ENCODE results near the gene RAB22A.

Gene RAB22A

DNA sequence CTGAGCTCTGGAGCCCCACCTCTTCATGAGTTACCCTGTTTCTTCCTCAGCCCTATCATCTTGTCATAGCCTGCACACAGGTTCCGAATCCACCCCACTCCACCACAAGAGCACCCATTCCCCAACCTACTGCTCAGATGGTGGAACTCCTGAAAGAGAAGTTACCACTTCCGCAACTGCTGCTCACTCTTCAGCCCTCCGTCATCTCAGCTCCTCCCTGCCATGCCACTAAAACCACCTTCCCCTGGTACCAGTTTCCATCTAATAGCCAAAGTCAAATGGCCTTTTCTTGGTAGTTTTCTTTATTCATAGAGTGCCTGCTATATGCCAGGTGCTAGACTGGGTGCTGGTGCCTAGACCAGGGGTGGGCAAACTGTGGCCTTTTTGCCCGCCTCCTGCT is 3.9 kb downstream of the RAB22A start:
- Histone ChIP-seq H3K27me3 (ENCODE audit: control insufficient read depth in 5 of 5, insufficient read depth in 4 of 5, low read length in 5 of 5) (no peaks in the 10 kb centered on the region), H3K9me3 (ENCODE audit: control insufficient read depth in 5 of 5, low read length in 5 of 5) (no peaks in the 10 kb centered on the region), H3K4me1 (ENCODE audit: control insufficient read depth in 5 of 5, insufficient read depth in 5 of 5, low read length in 5 of 5) (peaks cover 4 to 20% (median 18%) of the 10 kb centered on the region in 5 donors), H3K36me3 (ENCODE audit: control insufficient read depth in 5 of 5, insufficient read depth in 5 of 5, low read length in 5 of 5) (peaks cover 0 to 39% (median 36%) of the 10 kb centered on the region in 5 donors), H3K4me3 (ENCODE audit: low read depth in 1 of 5, low read length in 5 of 5) (no peak overlapping the region), H3K9ac (ENCODE audit: low read length in 5 of 5) (no peak overlapping the region), H3K27ac (ENCODE audit: low read depth, low read length) (no peak overlapping the region)

DNA sequence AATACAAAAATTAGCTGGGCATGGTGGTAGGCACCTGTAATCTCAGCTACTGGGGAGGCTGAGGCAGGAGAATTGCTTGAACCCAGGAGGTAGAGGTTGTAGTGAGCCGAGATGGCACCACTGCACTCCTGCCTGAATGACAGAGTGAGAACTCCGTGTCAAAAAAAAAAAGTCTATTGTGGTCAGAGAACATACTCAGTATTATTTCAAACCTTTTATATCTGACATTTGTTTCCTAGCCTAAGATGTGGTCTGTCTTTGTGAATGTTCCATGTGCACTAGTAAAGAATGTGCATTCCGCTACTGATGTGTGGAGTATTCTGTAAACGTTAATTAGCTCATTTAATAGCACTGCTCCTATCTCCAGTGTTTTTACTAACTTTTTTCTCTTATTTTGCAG is 11.7 kb downstream of the RAB22A start:
- Histone ChIP-seq H3K27ac (ENCODE audit: low read depth, low read length) (no peak overlapping the region), H3K36me3 (ENCODE audit: control insufficient read depth in 5 of 5, insufficient read depth in 5 of 5, low read length in 5 of 5) (peaks cover 6 to 10% (median 7%) of the 10 kb centered on the region in 5 donors), H3K9ac (ENCODE audit: low read length in 5 of 5) (no peak overlapping the region), H3K27me3 (ENCODE audit: control insufficient read depth in 5 of 5, insufficient read depth in 4 of 5, low read length in 5 of 5) (no peaks in the 10 kb centered on the region), H3K9me3 (ENCODE audit: control insufficient read depth in 5 of 5, low read length in 5 of 5) (no peaks in the 10 kb centered on the region), H3K4me1 (ENCODE audit: control insufficient read depth in 5 of 5, insufficient read depth in 5 of 5, low read length in 5 of 5) (peaks cover 0 to 7% (median 0%) of the 10 kb centered on the region in 5 donors), H3K4me3 (ENCODE audit: low read depth in 1 of 5, low read length in 5 of 5) (no peak overlapping the region)

DNA sequence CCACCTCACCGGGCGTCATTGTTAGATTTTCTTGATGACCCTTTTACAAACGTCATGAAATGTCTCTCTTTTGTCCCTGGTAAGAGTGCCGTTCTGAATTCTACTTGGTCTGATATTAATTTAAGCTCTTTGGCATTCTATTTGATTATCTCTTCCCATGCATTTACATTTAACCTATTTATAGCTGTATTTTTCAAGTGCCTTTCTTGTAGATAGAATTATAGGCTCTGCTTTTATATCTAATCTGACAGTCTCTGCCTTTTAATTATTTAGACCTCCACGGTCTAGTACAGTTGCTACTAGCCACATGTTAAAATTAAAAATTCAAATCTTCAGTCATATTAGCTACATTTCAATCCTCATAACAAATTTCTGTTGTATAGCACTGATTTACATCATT is 12.6 kb downstream of the RAB22A start:
- Histone ChIP-seq H3K36me3 (ENCODE audit: control insufficient read depth in 5 of 5, insufficient read depth in 5 of 5, low read length in 5 of 5) (peaks cover 0 to 6% (median 0%) of the 10 kb centered on the region in 5 donors), H3K27me3 (ENCODE audit: control insufficient read depth in 5 of 5, insufficient read depth in 4 of 5, low read length in 5 of 5) (no peaks in the 10 kb centered on the region), H3K9ac (ENCODE audit: low read length in 5 of 5) (no peak overlapping the region), H3K9me3 (ENCODE audit: control insufficient read depth in 5 of 5, low read length in 5 of 5) (no peaks in the 10 kb centered on the region), H3K27ac (ENCODE audit: low read depth, low read length) (no peak overlapping the region), H3K4me1 (ENCODE audit: control insufficient read depth in 5 of 5, insufficient read depth in 5 of 5, low read length in 5 of 5) (peaks cover 0 to 7% (median under 1%) of the 10 kb centered on the region in 5 donors), H3K4me3 (ENCODE audit: low read depth in 1 of 5, low read length in 5 of 5) (no peak overlapping the region)

DNA sequence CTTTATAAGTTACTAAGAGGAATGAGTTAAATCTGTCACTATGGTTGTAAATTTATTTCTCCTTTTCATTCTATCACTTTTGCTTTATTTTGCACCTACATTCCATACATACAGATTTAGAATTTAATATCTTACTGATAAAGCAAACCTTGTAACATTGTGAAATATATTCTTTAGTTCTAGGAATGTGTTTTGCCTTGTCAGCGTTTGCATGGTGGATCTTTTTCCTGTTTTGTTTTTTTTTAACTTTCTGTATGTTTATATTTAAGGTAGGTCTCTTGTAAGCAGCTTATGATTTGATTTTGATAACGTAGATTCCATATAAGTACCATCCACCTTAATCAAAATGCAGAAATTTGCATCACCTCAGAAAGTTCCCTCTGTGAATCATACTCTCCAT is 16.4 kb downstream of the RAB22A start:
- Histone ChIP-seq H3K36me3 (ENCODE audit: control insufficient read depth in 5 of 5, insufficient read depth in 5 of 5, low read length in 5 of 5) (no peaks in the 10 kb centered on the region), H3K27ac (ENCODE audit: low read depth, low read length) (no peak overlapping the region), H3K9ac (ENCODE audit: low read length in 5 of 5) (no peak overlapping the region), H3K4me3 (ENCODE audit: low read depth in 1 of 5, low read length in 5 of 5) (no peak overlapping the region), H3K27me3 (ENCODE audit: control insufficient read depth in 5 of 5, insufficient read depth in 4 of 5, low read length in 5 of 5) (no peaks in the 10 kb centered on the region), H3K4me1 (ENCODE audit: control insufficient read depth in 5 of 5, insufficient read depth in 5 of 5, low read length in 5 of 5) (peaks cover 0 to 13% (median 9%) of the 10 kb centered on the region in 5 donors), H3K9me3 (ENCODE audit: control insufficient read depth in 5 of 5, low read length in 5 of 5) (peaks cover 0 to 3% (median 0%) of the 10 kb centered on the region in 5 donors)

DNA sequence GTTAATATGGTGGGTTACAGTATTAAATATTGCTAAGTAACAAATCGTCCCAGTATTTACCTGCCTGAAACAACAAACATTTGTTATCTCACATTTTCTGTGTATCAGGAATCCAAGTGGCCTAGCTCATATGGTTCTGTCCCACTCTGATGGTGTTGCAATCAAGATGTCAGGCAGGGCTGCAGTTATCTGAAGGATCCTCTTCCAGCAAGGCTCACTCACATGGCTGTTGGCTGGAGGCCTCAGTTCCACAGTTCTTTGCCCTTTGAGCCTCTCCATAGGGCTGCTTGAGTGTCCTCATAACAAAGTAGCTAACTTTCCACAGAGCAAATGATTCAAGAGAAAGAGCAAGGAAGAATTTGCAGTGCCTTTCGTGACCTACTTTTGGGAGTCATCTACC is 17.7 kb downstream of the RAB22A start:
- no peak overlapping the region for H3K9ac ChIP-seq (ENCODE audit: low read length in 5 of 5)
- no peak overlapping the region for H3K4me3 ChIP-seq (ENCODE audit: low read depth in 1 of 5, low read length in 5 of 5)
- peaks cover 0 to 3% (median 0%) of the 10 kb centered on the region in 5 donors for H3K9me3 ChIP-seq (ENCODE audit: control insufficient read depth in 5 of 5, low read length in 5 of 5)
- peaks cover 0 to 16% (median 11%) of the 10 kb centered on the region in 5 donors for H3K4me1 ChIP-seq (ENCODE audit: control insufficient read depth in 5 of 5, insufficient read depth in 5 of 5, low read length in 5 of 5)
- no peak overlapping the region for H3K27ac ChIP-seq (ENCODE audit: low read depth, low read length)
- no peaks in the 10 kb centered on the region for H3K27me3 ChIP-seq (ENCODE audit: control insufficient read depth in 5 of 5, insufficient read depth in 4 of 5, low read length in 5 of 5)
- H3K36me3 ChIP-seq (ENCODE audit: control insufficient read depth in 5 of 5, insufficient read depth in 5 of 5, low read length in 5 of 5): peaks cover 0 to 5% (median 0%) of the 10 kb centered on the region in 5 donors

DNA sequence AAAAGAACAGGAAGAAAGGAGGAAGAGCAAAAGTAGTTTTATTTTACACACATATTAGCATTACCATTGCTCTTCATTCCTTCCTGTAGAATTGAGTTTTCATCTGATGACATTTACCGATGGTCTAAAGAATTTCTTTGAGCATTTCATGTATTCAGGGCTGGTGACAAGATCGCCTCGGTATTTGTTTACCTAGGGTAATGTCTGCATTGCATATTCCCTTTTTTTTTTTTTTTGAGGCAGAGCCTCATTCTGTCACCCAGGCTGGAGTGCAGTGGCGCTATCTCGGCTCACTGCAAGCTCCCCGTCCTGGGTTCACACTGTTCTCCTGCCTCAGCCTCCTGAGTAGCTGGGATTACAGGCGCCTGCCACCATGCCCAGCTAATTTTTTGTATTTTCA is 19.3 kb downstream of the RAB22A start:
- Histone ChIP-seq H3K9me3 (ENCODE audit: control insufficient read depth in 5 of 5, low read length in 5 of 5) (peaks cover 0 to 3% (median 0%) of the 10 kb centered on the region in 5 donors), H3K9ac (ENCODE audit: low read length in 5 of 5) (no peak overlapping the region), H3K36me3 (ENCODE audit: control insufficient read depth in 5 of 5, insufficient read depth in 5 of 5, low read length in 5 of 5) (peaks cover 0 to 5% (median 0%) of the 10 kb centered on the region in 5 donors), H3K27ac (ENCODE audit: low read depth, low read length) (no peak overlapping the region), H3K4me3 (ENCODE audit: low read depth in 1 of 5, low read length in 5 of 5) (no peak overlapping the region), H3K4me1 (ENCODE audit: control insufficient read depth in 5 of 5, insufficient read depth in 5 of 5, low read length in 5 of 5) (peaks cover 0 to 16% (median 11%) of the 10 kb centered on the region in 5 donors), H3K27me3 (ENCODE audit: control insufficient read depth in 5 of 5, insufficient read depth in 4 of 5, low read length in 5 of 5) (no peaks in the 10 kb centered on the region)

DNA sequence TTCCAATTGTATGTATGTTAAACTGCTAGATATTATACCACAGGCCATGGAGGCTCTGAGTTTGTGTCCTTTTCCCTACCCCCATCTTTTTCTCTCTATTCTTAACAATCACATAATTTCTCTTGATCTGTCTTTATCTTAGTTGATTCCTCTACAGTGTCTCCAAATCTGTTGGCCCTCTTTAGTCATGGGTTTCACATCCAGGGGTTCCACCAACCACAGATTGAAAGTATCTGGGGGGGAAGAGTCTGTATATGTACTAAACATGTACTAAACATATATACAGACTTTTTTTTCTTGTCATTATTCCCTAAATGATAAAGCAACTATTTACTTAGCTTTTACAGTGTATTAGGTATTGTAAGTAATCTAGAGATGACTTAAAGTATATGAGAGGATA is 20.2 kb downstream of the RAB22A start:
- Histone ChIP-seq H3K9ac (ENCODE audit: low read length in 5 of 5) (no peak overlapping the region), H3K27ac (ENCODE audit: low read depth, low read length) (no peak overlapping the region), H3K4me3 (ENCODE audit: low read depth in 1 of 5, low read length in 5 of 5) (no peak overlapping the region), H3K4me1 (ENCODE audit: control insufficient read depth in 5 of 5, insufficient read depth in 5 of 5, low read length in 5 of 5) (peaks cover 0 to 16% (median 11%) of the 10 kb centered on the region in 5 donors), H3K27me3 (ENCODE audit: control insufficient read depth in 5 of 5, insufficient read depth in 4 of 5, low read length in 5 of 5) (no peaks in the 10 kb centered on the region), H3K9me3 (ENCODE audit: control insufficient read depth in 5 of 5, low read length in 5 of 5) (peaks cover 0 to 3% (median 0%) of the 10 kb centered on the region in 5 donors), H3K36me3 (ENCODE audit: control insufficient read depth in 5 of 5, insufficient read depth in 5 of 5, low read length in 5 of 5) (peaks cover 0 to 5% (median 0%) of the 10 kb centered on the region in 5 donors)

DNA sequence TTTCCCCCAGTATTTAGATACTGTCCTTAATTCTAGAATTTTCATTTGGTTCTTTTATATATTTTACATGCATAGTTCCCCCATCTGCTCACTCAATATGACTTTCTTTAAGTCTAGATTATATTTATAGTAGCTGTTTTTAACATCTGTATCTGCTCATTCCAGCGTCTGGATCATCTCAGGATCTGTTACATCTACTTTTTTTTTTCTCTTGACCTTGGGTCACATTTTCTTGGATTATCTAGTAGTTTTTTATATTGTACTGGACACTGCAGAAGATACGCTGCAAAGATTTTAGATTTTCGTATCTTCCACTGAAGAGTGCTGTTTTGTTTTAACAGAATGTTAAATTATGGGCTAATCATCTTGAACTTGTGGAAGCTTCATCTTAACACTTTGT is 20.7 kb downstream of the RAB22A start:
- H3K4me1 ChIP-seq (ENCODE audit: control insufficient read depth in 5 of 5, insufficient read depth in 5 of 5, low read length in 5 of 5): peaks cover 0 to 16% (median 11%) of the 10 kb centered on the region in 5 donors
- no peak overlapping the region for H3K27ac ChIP-seq (ENCODE audit: low read depth, low read length)
- no peaks in the 10 kb centered on the region for H3K27me3 ChIP-seq (ENCODE audit: control insufficient read depth in 5 of 5, insufficient read depth in 4 of 5, low read length in 5 of 5)
- peaks cover 0 to 5% (median 0%) of the 10 kb centered on the region in 5 donors for H3K36me3 ChIP-seq (ENCODE audit: control insufficient read depth in 5 of 5, insufficient read depth in 5 of 5, low read length in 5 of 5)
- H3K9me3 ChIP-seq (ENCODE audit: control insufficient read depth in 5 of 5, low read length in 5 of 5): peaks cover 0 to 3% (median 0%) of the 10 kb centered on the region in 5 donors
- no peak overlapping the region for H3K9ac ChIP-seq (ENCODE audit: low read length in 5 of 5)
- H3K4me3 ChIP-seq (ENCODE audit: low read depth in 1 of 5, low read length in 5 of 5): no peak overlapping the region

DNA sequence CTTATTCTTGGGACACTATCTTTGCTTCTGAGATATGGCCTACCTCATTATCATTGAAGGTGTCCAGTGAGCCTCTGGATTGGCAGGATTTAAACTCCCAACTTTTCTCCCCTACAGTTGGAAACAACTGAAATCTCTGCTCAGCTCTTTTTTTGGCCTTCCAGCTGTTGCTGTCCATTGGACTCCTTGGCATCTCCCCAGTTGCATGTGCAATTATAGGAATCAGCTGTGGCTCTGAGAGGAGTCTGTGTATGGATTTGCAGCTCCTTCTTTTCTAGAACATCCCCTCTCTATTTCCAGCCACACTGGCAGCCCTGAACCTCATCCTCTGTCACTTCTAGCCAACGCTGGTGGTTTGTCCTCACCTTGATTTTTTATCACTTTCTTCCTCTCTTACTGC is 21.2 kb downstream of the RAB22A start:
- Histone ChIP-seq H3K27ac (ENCODE audit: low read depth, low read length) (no peak overlapping the region), H3K27me3 (ENCODE audit: control insufficient read depth in 5 of 5, insufficient read depth in 4 of 5, low read length in 5 of 5) (no peaks in the 10 kb centered on the region), H3K4me1 (ENCODE audit: control insufficient read depth in 5 of 5, insufficient read depth in 5 of 5, low read length in 5 of 5) (peaks cover 0 to 16% (median 11%) of the 10 kb centered on the region in 5 donors), H3K9me3 (ENCODE audit: control insufficient read depth in 5 of 5, low read length in 5 of 5) (peaks cover 0 to 3% (median 0%) of the 10 kb centered on the region in 5 donors), H3K4me3 (ENCODE audit: low read depth in 1 of 5, low read length in 5 of 5) (no peak overlapping the region), H3K9ac (ENCODE audit: low read length in 5 of 5) (no peak overlapping the region), H3K36me3 (ENCODE audit: control insufficient read depth in 5 of 5, insufficient read depth in 5 of 5, low read length in 5 of 5) (peaks cover 0 to 5% (median 0%) of the 10 kb centered on the region in 5 donors)

DNA sequence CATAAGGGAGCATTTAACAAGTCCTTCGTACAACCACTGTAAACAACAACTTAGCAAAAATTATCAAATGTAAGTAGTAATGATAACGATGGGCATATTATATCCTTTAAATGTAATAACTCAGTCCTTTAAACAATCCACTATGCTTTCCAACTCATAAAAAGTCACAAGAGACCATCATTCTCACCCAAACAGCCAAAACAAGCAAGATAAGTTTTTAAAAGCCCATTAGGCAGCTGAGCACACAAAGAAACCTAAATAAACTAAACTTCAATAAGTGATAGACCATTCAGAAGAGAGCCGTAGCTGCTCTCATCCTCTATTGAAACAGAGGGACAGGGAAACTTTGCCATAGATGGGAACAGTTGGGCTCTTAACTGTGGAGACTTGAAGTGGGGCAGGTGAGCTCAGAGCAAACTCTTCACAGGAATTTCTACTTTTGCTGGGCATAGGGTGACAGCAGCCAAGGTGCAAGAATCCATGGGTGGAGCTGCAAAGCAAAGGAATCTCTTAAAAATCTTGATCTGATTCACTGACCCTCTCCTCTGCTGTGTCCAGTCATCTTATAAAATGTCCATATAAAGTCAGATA is 22.5 kb downstream of the RAB22A start:
- Histone ChIP-seq H3K4me1 (ENCODE audit: control insufficient read depth in 5 of 5, insufficient read depth in 5 of 5, low read length in 5 of 5) (peaks cover 0 to 15% (median 11%) of the 10 kb centered on the region in 5 donors), H3K27ac (ENCODE audit: low read depth, low read length) (no peak overlapping the region), H3K36me3 (ENCODE audit: control insufficient read depth in 5 of 5, insufficient read depth in 5 of 5, low read length in 5 of 5) (peaks cover 0 to 5% (median 0%) of the 10 kb centered on the region in 5 donors), H3K9me3 (ENCODE audit: control insufficient read depth in 5 of 5, low read length in 5 of 5) (peaks cover 0 to 3% (median 0%) of the 10 kb centered on the region in 5 donors), H3K9ac (ENCODE audit: low read length in 5 of 5) (no peak overlapping the region), H3K27me3 (ENCODE audit: control insufficient read depth in 5 of 5, insufficient read depth in 4 of 5, low read length in 5 of 5) (no peaks in the 10 kb centered on the region), H3K4me3 (ENCODE audit: low read depth in 1 of 5, low read length in 5 of 5) (no peak overlapping the region)
